HepG2 (cell line): ENCODE data around the gene CEP164. TPM values are rescaled to one million over a fixed set of nuclear protein-coding genes. Genes with fewer than 3 reads are reported as not detected.

ENCODE experiments used
- ATAC-seq: fragments of 200-7000 bp; cut with Tn5 transposase; 3 replicates; pipeline ENCODE4 v1.9.1; 2020; ENCODE audit warnings: mild to moderate bottlenecking, moderate library complexity
- BruUV-seq: library from RNA; stranded (reverse); fragments of 400-500 nt; replicated peaks from 2 replicates; lab custom pipeline; 2021; lab: Mats Ljungman, UMichigan
- CTCF ChIA-PET: fragments of 300-600 bp; formaldehyde crosslinking; extraction: SDS; loops from one replicate; lab custom pipeline; 2021; ENCODE audit warnings: low total read pairs, inconsistent platforms, low intra/inter-chr PET ratio; lab: Yijun Ruan, JAX
- POLR2A ChIA-PET: fragments of 350-600 bp; sonication (Branson Sonifier 250); formaldehyde crosslinking; loops from one replicate; lab custom pipeline; 2020; ENCODE audit warnings: antibody characterized with exemption, inconsistent platforms; lab: Yijun Ruan, JAX
- DNase-seq: peaks from one replicate; pipeline ENCODE4 v3.0.0-alpha.2; 2015; ENCODE audit warnings: low spot score
- FAIRE-seq: peaks from 3 replicates; lab custom pipeline; 2011; peaks lifted over from hg19 to GRCh38; lab: Jason Lieb, UNC
- H2AFZ ChIP-seq: one replicate; pipeline ENCODE4 v1.6.1; 2011; ENCODE audit warnings: low read length, inconsistent platforms
- H3K27ac ChIP-seq: fragments of 300-600 bp; 3 replicates; pipeline ENCODE4 v1.8.0; 2011; ENCODE audit warnings: mixed run types, mild to moderate bottlenecking, mixed read lengths, low read length, inconsistent platforms; ENCODE audit not compliant: insufficient read depth; ENCODE audit errors: extremely low read length
- H3K27me3 ChIP-seq, 2 experiments: fragments of 200-600 bp in 1 of 2; 2 replicates in 1 of 2; 3 replicates in 1 of 2; pipeline versions ENCODE4 v1.6.0 to v1.8.0; 2011; ENCODE audit warnings: low read length in 2 of 2, mild to moderate bottlenecking in 2 of 2, moderate library complexity in 2 of 2, inconsistent platforms in 1 of 2; ENCODE audit not compliant: insufficient read depth in 2 of 2, control insufficient read depth in 1 of 2
- H3K36me3 ChIP-seq, 2 experiments: fragments of 200-600 bp in 1 of 2; replicated peaks in 1 of 2; 2 replicates in 1 of 2; 3 replicates in 1 of 2; pipeline versions ENCODE4 v1.5.1 to v1.8.0; 2011; ENCODE audit warnings: low read length in 2 of 2, inconsistent platforms in 1 of 2; ENCODE audit not compliant: insufficient read depth in 2 of 2, control insufficient read depth in 1 of 2
- H3K4me1 ChIP-seq: 2 replicates; pipeline ENCODE4 v1.5.1; 2012; ENCODE audit warnings: low read length, inconsistent platforms; ENCODE audit not compliant: insufficient read depth
- H3K4me2 ChIP-seq: 2 replicates; pipeline ENCODE4 v1.6.0; 2011; ENCODE audit warnings: low read depth, low read length, inconsistent platforms
- H3K4me3 ChIP-seq, 3 experiments: fragments of 200-600 bp in 1 of 3; sonication (generic), shearing (Covaris generic) in 1 of 3; replicated peaks in 1 of 3; 2 replicates each; pipeline ENCODE4 v1.5.1; 2011 to 2016; ENCODE audit warnings: low read length in 3 of 3, inconsistent platforms in 2 of 3, low read depth in 2 of 3, mild to moderate bottlenecking in 2 of 3, control low read depth in 1 of 3, mixed read lengths in 1 of 3; ENCODE audit not compliant: insufficient read depth in 1 of 3
- H3K79me2 ChIP-seq: one replicate; pipeline ENCODE4 v1.6.1; 2011; ENCODE audit warnings: low read length, inconsistent platforms; ENCODE audit not compliant: insufficient read depth
- H3K9ac ChIP-seq: 2 replicates; pipeline ENCODE4 v1.6.0; 2011; ENCODE audit warnings: mild to moderate bottlenecking, low read depth, low read length, inconsistent platforms; ENCODE audit not compliant: insufficient read depth
- H3K9me3 ChIP-seq: 2 replicates; pipeline ENCODE4 v1.5.1; 2012; ENCODE audit warnings: mild to moderate bottlenecking, low read length
- H4K20me1 ChIP-seq: 2 replicates; pipeline ENCODE4 v1.6.0; 2011; ENCODE audit warnings: inconsistent platforms, mild to moderate bottlenecking, low read length, moderate library complexity; ENCODE audit not compliant: insufficient read depth
- ERF ChIP-seq: IDR thresholded peaks from 2 replicates; pipeline ENCODE4 v1.6.1; 2018; ENCODE audit warnings: missing biosample characterization, missing genetic modification reagents
- HOXA5 ChIP-seq: sonication (generic); formaldehyde crosslinking; IDR thresholded peaks from 2 replicates; pipeline ENCODE4 v1.4.0; 2020; ENCODE audit warnings: missing genetic modification reagents
- ISX ChIP-seq: sonication (generic); formaldehyde crosslinking; conservative IDR thresholded peaks from 2 replicates; pipeline ENCODE4 v1.5.0; 2020; ENCODE audit warnings: missing genetic modification reagents
- NAIF1 ChIP-seq: sonication (generic); formaldehyde crosslinking; IDR thresholded peaks from 2 replicates; pipeline ENCODE4 v1.5.0; 2020; ENCODE audit warnings: mild to moderate bottlenecking, missing genetic modification reagents, borderline replicate concordance
- ZBTB7B ChIP-seq: sonication (generic); formaldehyde crosslinking; IDR thresholded peaks from 2 replicates; pipeline ENCODE4 v1.4.0; 2020; ENCODE audit warnings: missing genetic modification reagents
- ZNF33B ChIP-seq: sonication (generic); formaldehyde crosslinking; IDR thresholded peaks from 2 replicates; pipeline ENCODE4 v1.5.1; 2020; ENCODE audit warnings: mild to moderate bottlenecking, missing genetic modification reagents
- ZNF879 ChIP-seq: sonication (generic); formaldehyde crosslinking; IDR thresholded peaks from 2 replicates; pipeline ENCODE4 v1.8.1; 2023; ENCODE audit warnings: missing genetic modification reagents
- WGBS: methylation state at CpG from one replicate; pipeline ENCODE4 v1.1.6; 2017; ENCODE audit warnings: low lambda C conversion rate; 5-methylcytosine and 5-hydroxymethylcytosine counted together
- in situ Hi-C: cut with HindIII; loops from 2 replicates; pipeline ENCODE4 v1.10.0; 2017; ENCODE audit warnings: low pct_unique_long_range_greater_than_20kb; ENCODE audit not compliant: extremely low pct_ligation_motif_present
- intact Hi-C: fragments of 100-400 bp; cut with micrococcal nuclease; formaldehyde crosslinking; loops from one replicate; pipeline ENCODE4 v1.10.0; 2022; ENCODE audit not compliant: unreplicated experiment
- polyA plus RNA-seq, 8 experiments: library from polyadenylated mRNA; depleted of rRNA in 3 of 8; stranded (reverse) in 7 of 8; unstranded in 1 of 8; fragments of >200 nt; fragmentation: Illumina TruSeq in 4 of 8; extraction: Trizol in 4 of 8; gene quantifications; 2 replicates each; pipeline versions ENCODE4 v1.2.1 to v1.2.3, GENCODE V29; 2011 to 2016; ENCODE audit warnings: low read depth in 4 of 8, missing spikeins in 1 of 8, mixed read lengths in 1 of 8; ENCODE audit not compliant: insufficient read depth in 1 of 8
- total RNA-seq, 5 experiments: library from RNA; depleted of rRNA; stranded (reverse); fragments of >200 nt; fragmentation: Illumina TruSeq; extraction: Trizol; gene quantifications; 2 replicates each; pipeline ENCODE4 v1.2.3, GENCODE V29; 2016; ENCODE audit warnings: low read depth in 1 of 5
- TF ChIP-seq, protein P1 (sequence below): sonication (generic); formaldehyde crosslinking; IDR thresholded peaks from 2 replicates; pipeline ENCODE4 v1.9.0; 2022; ENCODE audit warnings: missing genetic modification reagents, mild to moderate bottlenecking, borderline replicate concordance
- TF ChIP-seq, protein P2 (sequence below): sonication (generic); formaldehyde crosslinking; IDR thresholded peaks from 2 replicates; pipeline ENCODE4 v1.4.0; 2020; ENCODE audit warnings: missing genetic modification reagents

Gene CEP164
- total and polyA plus RNA-seq, 2 of the 13 experiments (the other 11 are each of a cell fraction or from before 2014, with no cell fraction given): 11.4 to 15.2 TPM

- no peak for TF ChIP-seq HOXA5 (CRISPR knock-in tag)
- no peak for TF ChIP-seq ZNF33B (CRISPR knock-in tag)
- no peak for TF ChIP-seq NAIF1
- TF ChIP-seq ERF (CRISPR knock-in tag): no peak
Measured at GRCh38 chr11:117461396-117462182, 133.9 kb downstream of the CEP164 start (continued).

GRCh38 chr11:117462183-117462863, 134.7 kb downstream of the CEP164 start:
- Histone ChIP-seq H3K4me3 (no peak overlapping the region), H3K27ac (no peak overlapping the region), H3K9me3 (no peaks in the 10 kb centered on the region), H3K27me3 (peaks cover 5 to 23% of the 10 kb centered on the region in 2 experiments; a peak in 4 of 5 replicates), H3K36me3 (no peaks in the 10 kb centered on the region), H3K79me2 (no peaks in the 10 kb centered on the region), H2AFZ (no peak overlapping the region), H4K20me1 (no peaks in the 10 kb centered on the region), H3K4me2 (no peak overlapping the region), H3K4me1 (no peaks in the 10 kb centered on the region), H3K9ac (no peak overlapping the region)
- in situ Hi-C loops (no loop called here), intact Hi-C loops (no loop called here)
- ChIA-PET POLR2A (no interaction called here), CTCF (no interaction called here)
- no TSS peak for BruUV-seq
- TF ChIP-seq ISX (CRISPR knock-in tag): no peak
- no peak for DNase-seq
- ATAC-seq: no peak
- no peak for FAIRE-seq
- 39% methylated on average over 15 of the region's 18 CpGs for WGBS

- ChIA-PET CTCF (no interaction called here), POLR2A (no interaction called here)
- Histone ChIP-seq H3K79me2 (no peaks in the 10 kb centered on the region), H3K27ac (no peak overlapping the region), H3K9me3 (no peaks in the 10 kb centered on the region), H3K9ac (no peak overlapping the region), H2AFZ (no peak overlapping the region), H3K27me3 (peaks cover 4 to 23% of the 10 kb centered on the region in 2 experiments; a peak in 4 of 5 replicates), H3K4me1 (no peaks in the 10 kb centered on the region), H4K20me1 (no peaks in the 10 kb centered on the region), H3K4me2 (no peak overlapping the region), H3K4me3 (no peak overlapping the region), H3K36me3 (no peaks in the 10 kb centered on the region)
- intact Hi-C loops (no loop called here), in situ Hi-C loops (no loop called here)
- ATAC-seq (no peak), DNase-seq (no peak), FAIRE-seq (no peak)
- WGBS: 13% methylated on average over 4 of the region's 8 CpGs
- BruUV-seq: no TSS peak
- TF ChIP-seq ZNF879 (no peak), ZBTB7B (CRISPR knock-in tag) (no peak)
- TF ChIP-seq, protein P1, sequence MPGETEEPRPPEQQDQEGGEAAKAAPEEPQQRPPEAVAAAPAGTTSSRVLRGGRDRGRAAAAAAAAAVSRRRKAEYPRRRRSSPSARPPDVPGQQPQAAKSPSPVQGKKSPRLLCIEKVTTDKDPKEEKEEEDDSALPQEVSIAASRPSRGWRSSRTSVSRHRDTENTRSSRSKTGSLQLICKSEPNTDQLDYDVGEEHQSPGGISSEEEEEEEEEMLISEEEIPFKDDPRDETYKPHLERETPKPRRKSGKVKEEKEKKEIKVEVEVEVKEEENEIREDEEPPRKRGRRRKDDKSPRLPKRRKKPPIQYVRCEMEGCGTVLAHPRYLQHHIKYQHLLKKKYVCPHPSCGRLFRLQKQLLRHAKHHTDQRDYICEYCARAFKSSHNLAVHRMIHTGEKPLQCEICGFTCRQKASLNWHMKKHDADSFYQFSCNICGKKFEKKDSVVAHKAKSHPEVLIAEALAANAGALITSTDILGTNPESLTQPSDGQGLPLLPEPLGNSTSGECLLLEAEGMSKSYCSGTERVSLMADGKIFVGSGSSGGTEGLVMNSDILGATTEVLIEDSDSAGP (CRISPR knock-in tag): no peak
- TF ChIP-seq, protein P2, sequence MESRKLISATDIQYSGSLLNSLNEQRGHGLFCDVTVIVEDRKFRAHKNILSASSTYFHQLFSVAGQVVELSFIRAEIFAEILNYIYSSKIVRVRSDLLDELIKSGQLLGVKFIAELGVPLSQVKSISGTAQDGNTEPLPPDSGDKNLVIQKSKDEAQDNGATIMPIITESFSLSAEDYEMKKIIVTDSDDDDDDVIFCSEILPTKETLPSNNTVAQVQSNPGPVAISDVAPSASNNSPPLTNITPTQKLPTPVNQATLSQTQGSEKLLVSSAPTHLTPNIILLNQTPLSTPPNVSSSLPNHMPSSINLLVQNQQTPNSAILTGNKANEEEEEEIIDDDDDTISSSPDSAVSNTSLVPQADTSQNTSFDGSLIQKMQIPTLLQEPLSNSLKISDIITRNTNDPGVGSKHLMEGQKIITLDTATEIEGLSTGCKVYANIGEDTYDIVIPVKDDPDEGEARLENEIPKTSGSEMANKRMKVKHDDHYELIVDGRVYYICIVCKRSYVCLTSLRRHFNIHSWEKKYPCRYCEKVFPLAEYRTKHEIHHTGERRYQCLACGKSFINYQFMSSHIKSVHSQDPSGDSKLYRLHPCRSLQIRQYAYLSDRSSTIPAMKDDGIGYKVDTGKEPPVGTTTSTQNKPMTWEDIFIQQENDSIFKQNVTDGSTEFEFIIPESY (CRISPR knock-in tag): no peak
Measured at GRCh38 chr11:117462864-117463247, 135.2 kb downstream of the CEP164 start.
